GM03348 (cell line): ENCODE measurements around the gene PRPSAP1.

Source experiments
- DNase-seq: peaks from one replicate; pipeline ENCODE4 v3.0.0; 2012; ENCODE audit warnings: low spot score

Gene PRPSAP1

GRCh38 chr17:76353599-76354316 lies at the start of gene PRPSAP1:
PRPSAP1 (minus strand) TSS chr17:76353916; CDS start chr17:76353703, 213 bp downstream.
- peak; percentile 96 for DNase-seq

GRCh38 chr17:76402711-76403110 lies 49.0 kb upstream of the PRPSAP1 start:
- DNase-seq = no peak

GRCh38 chr17:76399175-76400172 lies 45.8 kb upstream of the PRPSAP1 start:
- no peak for DNase-seq

- no peak for DNase-seq
Measured at GRCh38 chr17:76398523-76399174, 44.9 kb upstream of the PRPSAP1 start.

- DNase-seq = peak; percentile 92
Measured at GRCh38 chr17:76397687-76398522, 44.2 kb upstream of the PRPSAP1 start.

GRCh38 chr17:76397184-76397583 lies 43.5 kb upstream of the PRPSAP1 start:
- no peak for DNase-seq

GRCh38 chr17:76395980-76396379 lies 42.3 kb upstream of the PRPSAP1 start:
- DNase-seq = no peak

- DNase-seq = no peak
Measured at GRCh38 chr17:76394166-76394565, 40.5 kb upstream of the PRPSAP1 start.

GRCh38 chr17:76391200-76391715 lies 37.5 kb upstream of the PRPSAP1 start:
- DNase-seq = no peak

- no peak for DNase-seq
Measured at GRCh38 chr17:76390003-76390421, 36.3 kb upstream of the PRPSAP1 start.

GRCh38 chr17:76388966-76389888 lies 35.5 kb upstream of the PRPSAP1 start:
- no peak for DNase-seq

GRCh38 chr17:76386966-76387765 lies 33.5 kb upstream of the PRPSAP1 start:
- no peak for DNase-seq

GRCh38 chr17:76385892-76386786 lies 32.4 kb upstream of the PRPSAP1 start:
- DNase-seq = peak; percentile 95

GRCh38 chr17:76384987-76385891 lies 31.5 kb upstream of the PRPSAP1 start:
- peak; percentile 82 for DNase-seq

- peak; percentile 96 for DNase-seq
Measured at GRCh38 chr17:76384222-76384986, 30.7 kb upstream of the PRPSAP1 start, which contains the start of gene SPHK1. SPHK1 (plus strand) TSS chr17:76384609; CDS start chr17:76385645, 1,036 bp downstream.

- DNase-seq = peak; percentile 62
Measured at GRCh38 chr17:76383546-76384221, 30.0 kb upstream of the PRPSAP1 start.
